Muscle of leg (tissue), 11 donors: ENCODE results near the gene PSMD6. TPM values are rescaled to one million over a fixed set of nuclear protein-coding genes. Genes with fewer than 3 reads are reported as not detected.

ENCODE experiments used
- DNase-seq: peaks from one replicate; pipeline ENCODE4 v3.0.0; 2013
- H3K27ac ChIP-seq: one replicate; pipeline ENCODE4 v1.5.1; 2013; ENCODE audit warnings: mild to moderate bottlenecking, low read length, control low read depth
- H3K27me3 ChIP-seq: one replicate; pipeline ENCODE4 v1.6.1; 2013; ENCODE audit warnings: low read length; ENCODE audit not compliant: control insufficient read depth, insufficient read depth
- H3K36me3 ChIP-seq: one replicate; pipeline ENCODE4 v1.6.1; 2013; ENCODE audit warnings: low read length; ENCODE audit not compliant: control insufficient read depth, insufficient read depth
- H3K4me1 ChIP-seq: one replicate; pipeline ENCODE4 v1.6.1; 2013; ENCODE audit warnings: low read length; ENCODE audit not compliant: control insufficient read depth, insufficient read depth
- H3K4me3 ChIP-seq: one replicate; pipeline ENCODE4 v1.5.1; 2013; ENCODE audit warnings: low read length, control low read depth
- H3K9me3 ChIP-seq: replicated peaks from 2 replicates; pipeline ENCODE4 v1.6.1; 2013; ENCODE audit warnings: low read depth, low read length; ENCODE audit not compliant: control insufficient read depth
- WGBS: methylation state at CpG from one replicate; pipeline ENCODE4 v1.1.5; 2013; ENCODE audit warnings: missing lambda C conversion rate; ENCODE audit not compliant: insufficient coverage; 5-methylcytosine and 5-hydroxymethylcytosine counted together
- polyA plus RNA-seq, 8 donors: library from polyadenylated mRNA; unstranded; fragments of 120-200 nt; gene quantifications; one replicate each; pipeline versions ENCODE4 v1.2.1 to v1.2.3, GENCODE V29; 2013; ENCODE audit warnings: inconsistent platforms in 1 of 8, low replicate concordance in 1 of 8; ENCODE audit not compliant: insufficient read length in 8 of 8, insufficient read depth in 1 of 8
- total RNA-seq: library from RNA; stranded (reverse); fragments of 120-200 nt; gene quantifications from one replicate; pipeline ENCODE4 v1.2.4, GENCODE V29; 2013

PSMD6 gene
- total and polyA plus RNA-seq, 9 donors, result 68.6 to 87.6 (median 80.6) TPM

DNA sequence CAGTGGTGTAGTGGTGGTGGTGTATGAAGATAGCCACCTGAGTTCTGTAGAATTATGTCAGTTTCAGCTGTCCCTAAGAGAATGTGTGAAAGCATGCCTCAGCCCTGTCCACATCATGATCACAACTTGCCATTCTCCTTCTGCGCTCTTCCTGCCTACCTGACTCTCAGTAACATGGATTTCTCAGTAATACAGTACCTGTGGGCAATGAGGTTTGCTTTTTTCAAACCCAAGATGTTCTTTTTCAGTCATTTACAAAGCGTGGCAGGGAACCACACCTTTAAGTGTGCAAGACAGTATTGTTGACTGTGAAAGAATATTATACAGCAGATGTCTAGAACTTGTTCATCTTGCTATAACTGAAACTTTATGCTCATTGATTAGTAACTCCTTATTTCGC, 38.9 kb downstream of the PSMD6 start:
- Histone ChIP-seq H3K36me3 (peaks cover 51% of the 10 kb centered on the region), H3K27ac (no peak overlapping the region), H3K4me1 (peaks cover 10% of the 10 kb centered on the region), H3K4me3 (no peak overlapping the region), H3K27me3 (no peaks in the 10 kb centered on the region), H3K9me3 (no peaks in the 10 kb centered on the region)
- no CpG with 5 or more reads among the region's 3 CpGs for WGBS
- no peak for DNase-seq

GRCh38 chr3:63981980-63982379, 41.3 kb downstream of the PSMD6 start:
- WGBS, result 91% methylated on average over 3 of the region's 4 CpGs
- H3K36me3 ChIP-seq, result peaks cover 36% of the 10 kb centered on the region
- H3K27ac ChIP-seq, result no peak overlapping the region

GRCh38 chr3:63980830-63981498, 42.3 kb downstream of the PSMD6 start:
- H3K9me3 ChIP-seq, result no peaks in the 10 kb centered on the region
- H3K4me1 ChIP-seq, result peaks cover 15% of the 10 kb centered on the region
- no peaks in the 10 kb centered on the region for H3K27me3 ChIP-seq
- peaks cover 33% of the 10 kb centered on the region for H3K36me3 ChIP-seq
- WGBS, result 96% methylated on average over 6 of the region's 8 CpGs
- no peak for DNase-seq
- no peak overlapping the region for H3K4me3 ChIP-seq
- no peak overlapping the region for H3K27ac ChIP-seq

More at GRCh38 chr3:63981980-63982379, 41.3 kb downstream of the PSMD6 start:
- H3K27me3 ChIP-seq, result no peaks in the 10 kb centered on the region
- no peaks in the 10 kb centered on the region for H3K9me3 ChIP-seq
- no peak overlapping the region for H3K4me3 ChIP-seq
- peaks cover 13% of the 10 kb centered on the region for H3K4me1 ChIP-seq
- DNase-seq, result no peak

- no peak for DNase-seq
- Histone ChIP-seq H3K36me3 (peaks cover 33% of the 10 kb centered on the region), H3K27ac (no peak overlapping the region), H3K9me3 (no peaks in the 10 kb centered on the region), H3K27me3 (no peaks in the 10 kb centered on the region), H3K4me3 (no peak overlapping the region), H3K4me1 (peaks cover 19% of the 10 kb centered on the region)
- 100% methylated on average over 2 of the region's 2 CpGs for WGBS
Observed at GRCh38 chr3:63980019-63980418, 43.3 kb downstream of the PSMD6 start.

GRCh38 chr3:63979093-63979885, 44.0 kb downstream of the PSMD6 start:
- no peak overlapping the region for H3K27ac ChIP-seq
- H3K36me3 ChIP-seq, result peaks cover 29% of the 10 kb centered on the region
- no peaks in the 10 kb centered on the region for H3K9me3 ChIP-seq
- no peak for DNase-seq
- no peaks in the 10 kb centered on the region for H3K27me3 ChIP-seq
- 90% methylated on average over 3 of the region's 12 CpGs for WGBS
- H3K4me1 ChIP-seq, result peaks cover 20% of the 10 kb centered on the region
- no peak overlapping the region for H3K4me3 ChIP-seq

DNA sequence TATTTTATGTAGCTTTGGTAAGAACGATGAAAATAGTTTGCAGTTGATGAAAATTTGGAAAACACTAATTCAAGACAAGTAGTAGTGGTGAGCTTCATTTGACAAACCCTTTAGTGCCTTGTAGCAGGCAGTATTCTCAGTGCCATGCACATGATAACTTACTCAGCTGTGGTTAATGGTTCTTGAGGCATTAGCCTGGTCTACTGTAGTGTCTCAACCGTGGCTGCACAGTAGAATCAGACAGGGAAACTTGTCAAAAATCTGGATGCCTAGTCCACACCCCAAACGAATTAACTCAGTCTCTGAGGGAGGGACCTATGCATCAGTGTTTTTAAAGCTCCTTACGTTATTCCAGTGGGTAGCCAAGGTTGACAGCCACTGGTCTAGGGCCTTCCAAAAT, 45.4 kb downstream of the PSMD6 start:
- Histone ChIP-seq H3K27ac (no peak overlapping the region), H3K36me3 (peaks cover 32% of the 10 kb centered on the region), H3K4me3 (no peak overlapping the region), H3K9me3 (no peaks in the 10 kb centered on the region), H3K27me3 (no peaks in the 10 kb centered on the region), H3K4me1 (peaks cover 22% of the 10 kb centered on the region)
- no peak for DNase-seq
- no CpG with 5 or more reads among the region's 4 CpGs for WGBS

- Histone ChIP-seq H3K27me3 (no peaks in the 10 kb centered on the region), H3K4me1 (peaks cover 21% of the 10 kb centered on the region), H3K4me3 (no peak overlapping the region), H3K36me3 (peaks cover 24% of the 10 kb centered on the region), H3K9me3 (no peaks in the 10 kb centered on the region), H3K27ac (no peak overlapping the region)
- 88% methylated on average over 1 of the region's 2 CpGs for WGBS
- no peak for DNase-seq
Observed at GRCh38 chr3:63976872-63977200, 46.5 kb downstream of the PSMD6 start.

GRCh38 chr3:63976161-63976871, 47.0 kb downstream of the PSMD6 start:
- H3K4me1 ChIP-seq, result peaks cover 21% of the 10 kb centered on the region
- H3K4me3 ChIP-seq, result no peak overlapping the region
- peak overlapping the region; percentile 11 for H3K27ac ChIP-seq
- peak; percentile 84 for DNase-seq
- H3K36me3 ChIP-seq, result peaks cover 23% of the 10 kb centered on the region
- H3K27me3 ChIP-seq, result no peaks in the 10 kb centered on the region
- H3K9me3 ChIP-seq, result no peaks in the 10 kb centered on the region
- no CpG with 5 or more reads among the region's 4 CpGs for WGBS

DNA sequence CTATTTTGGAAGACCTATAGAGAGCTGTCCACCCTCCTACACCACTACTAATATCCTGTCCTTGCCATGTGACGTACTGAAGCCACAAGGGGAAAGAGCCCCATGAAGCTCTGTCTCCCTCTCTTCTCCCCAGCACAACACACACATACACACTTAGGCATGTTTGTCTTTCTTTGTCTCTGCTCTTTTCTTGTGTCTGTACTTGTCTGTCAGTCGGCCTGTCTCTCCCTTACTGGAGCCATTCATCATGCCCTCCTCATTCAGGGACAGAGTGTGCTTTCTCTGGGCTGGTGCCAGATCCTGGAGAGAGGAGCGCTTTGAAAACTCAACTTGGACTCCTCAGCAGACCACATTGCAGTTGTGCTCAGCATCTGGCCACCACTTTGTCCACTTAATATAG, 47.6 kb downstream of the PSMD6 start:
- WGBS, result 47% methylated on average over 2 of the region's 3 CpGs

DNA sequence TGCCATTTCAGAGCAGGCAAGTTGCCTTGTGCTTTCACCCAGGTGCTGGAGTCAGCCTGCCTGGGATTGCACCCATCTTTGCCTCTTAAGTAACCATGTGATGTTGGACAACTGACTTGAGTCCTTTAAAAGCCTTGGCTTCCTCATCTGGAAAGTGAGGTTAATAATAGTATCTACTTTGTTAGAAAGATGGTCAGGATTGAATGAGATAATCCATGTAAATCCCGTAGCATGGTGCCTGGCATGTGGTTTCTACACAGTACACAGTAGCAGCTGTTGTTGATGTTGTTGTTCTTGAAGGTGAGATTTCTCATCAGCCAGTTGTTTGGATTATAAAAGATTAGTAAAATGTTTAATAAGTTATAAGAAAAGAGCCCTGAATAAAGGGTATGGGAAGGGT, 48.8 kb downstream of the PSMD6 start:
- H3K9me3 ChIP-seq, result no peaks in the 10 kb centered on the region
- peaks cover 8% of the 10 kb centered on the region for H3K36me3 ChIP-seq
- H3K27me3 ChIP-seq, result no peaks in the 10 kb centered on the region
- peaks cover 23% of the 10 kb centered on the region for H3K4me1 ChIP-seq
- no peak overlapping the region for H3K27ac ChIP-seq
- H3K4me3 ChIP-seq, result no peak overlapping the region
- DNase-seq, result no peak
- no CpG with 5 or more reads among the region's 1 CpG for WGBS

More for the DNA sequence above, 47.6 kb downstream of the PSMD6 start:
- Histone ChIP-seq H3K27me3 (no peaks in the 10 kb centered on the region), H3K36me3 (peaks cover 18% of the 10 kb centered on the region), H3K4me1 (peaks cover 21% of the 10 kb centered on the region), H3K4me3 (no peak overlapping the region), H3K27ac (peak overlapping the region; percentile 11), H3K9me3 (no peaks in the 10 kb centered on the region)
- peak; percentile 50 for DNase-seq
